Measurements from ENCODE around the gene P2RX2.

GRCh38 chr12:132618683-132619043 lies at the start of gene P2RX2:
- TF ChIP-seq RAD21 (IDR thresholded peaks at IDR 0.05; ENCODE audit: low read depth) (no peak), TCF12 (IDR thresholded peaks at IDR 0.05; ENCODE audit: low read depth) (no peak), CREB1 (IDR thresholded peaks at IDR 0.05; ENCODE audit: low read depth) (no peak), MAX (IDR thresholded peaks at IDR 0.05) (no peak), CEBPB (IDR thresholded peaks at IDR 0.05) (no peak), YY1 (IDR thresholded peaks at IDR 0.05; ENCODE audit: low read depth) (no peak), NFIC (IDR thresholded peaks at IDR 0.05) (no peak), EGR1 (IDR thresholded peaks at IDR 0.05) (no peak)

Data from Ishikawa (cell line).